Measurements from ENCODE around the gene KRT84.

DNA sequence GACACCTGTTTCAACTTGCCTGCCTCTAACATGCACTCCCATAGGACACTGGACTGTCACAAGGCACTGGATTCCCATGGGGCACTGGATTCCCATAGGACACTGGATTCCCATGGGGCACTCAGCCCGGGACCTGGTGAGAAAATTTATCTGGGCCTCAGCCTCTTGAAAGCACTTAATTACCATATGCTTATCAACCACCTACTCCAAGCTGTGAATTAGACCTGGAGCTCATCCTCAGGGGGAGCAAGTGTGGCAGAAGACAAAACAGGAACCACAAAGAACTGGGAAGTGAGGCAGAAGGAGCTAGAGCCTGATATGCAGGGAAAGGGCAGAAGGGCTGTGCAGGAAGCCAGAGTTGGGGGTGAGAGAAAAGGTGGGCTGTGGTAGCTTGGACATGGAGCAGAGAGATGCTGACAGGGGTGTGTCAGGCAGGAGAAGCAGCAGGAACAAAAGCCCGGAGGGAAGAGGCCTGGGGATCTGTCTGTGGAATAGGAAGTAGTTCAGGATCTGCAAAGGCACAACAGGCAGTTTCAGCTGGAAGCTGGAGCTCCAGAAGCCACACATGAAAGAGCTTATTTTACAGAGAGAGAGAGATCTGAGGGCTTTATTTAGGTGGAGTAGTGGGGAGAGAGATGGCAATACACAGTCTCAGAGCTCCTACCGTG, 17.6 kb upstream of the KRT84 start:
- TF ChIP-seq POLR2AphosphoS5 (IDR thresholded peaks at IDR 0.05; ENCODE audit: low read depth, low read length) = no peak
- TF ChIP-seq, protein P1, sequence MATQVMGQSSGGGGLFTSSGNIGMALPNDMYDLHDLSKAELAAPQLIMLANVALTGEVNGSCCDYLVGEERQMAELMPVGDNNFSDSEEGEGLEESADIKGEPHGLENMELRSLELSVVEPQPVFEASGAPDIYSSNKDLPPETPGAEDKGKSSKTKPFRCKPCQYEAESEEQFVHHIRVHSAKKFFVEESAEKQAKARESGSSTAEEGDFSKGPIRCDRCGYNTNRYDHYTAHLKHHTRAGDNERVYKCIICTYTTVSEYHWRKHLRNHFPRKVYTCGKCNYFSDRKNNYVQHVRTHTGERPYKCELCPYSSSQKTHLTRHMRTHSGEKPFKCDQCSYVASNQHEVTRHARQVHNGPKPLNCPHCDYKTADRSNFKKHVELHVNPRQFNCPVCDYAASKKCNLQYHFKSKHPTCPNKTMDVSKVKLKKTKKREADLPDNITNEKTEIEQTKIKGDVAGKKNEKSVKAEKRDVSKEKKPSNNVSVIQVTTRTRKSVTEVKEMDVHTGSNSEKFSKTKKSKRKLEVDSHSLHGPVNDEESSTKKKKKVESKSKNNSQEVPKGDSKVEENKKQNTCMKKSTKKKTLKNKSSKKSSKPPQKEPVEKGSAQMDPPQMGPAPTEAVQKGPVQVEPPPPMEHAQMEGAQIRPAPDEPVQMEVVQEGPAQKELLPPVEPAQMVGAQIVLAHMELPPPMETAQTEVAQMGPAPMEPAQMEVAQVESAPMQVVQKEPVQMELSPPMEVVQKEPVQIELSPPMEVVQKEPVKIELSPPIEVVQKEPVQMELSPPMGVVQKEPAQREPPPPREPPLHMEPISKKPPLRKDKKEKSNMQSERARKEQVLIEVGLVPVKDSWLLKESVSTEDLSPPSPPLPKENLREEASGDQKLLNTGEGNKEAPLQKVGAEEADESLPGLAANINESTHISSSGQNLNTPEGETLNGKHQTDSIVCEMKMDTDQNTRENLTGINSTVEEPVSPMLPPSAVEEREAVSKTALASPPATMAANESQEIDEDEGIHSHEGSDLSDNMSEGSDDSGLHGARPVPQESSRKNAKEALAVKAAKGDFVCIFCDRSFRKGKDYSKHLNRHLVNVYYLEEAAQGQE (IDR thresholded peaks at IDR 0.05; ENCODE audit: low read depth) = no peak
- no peak for TF ChIP-seq EGR1 (IDR thresholded peaks at IDR 0.05; ENCODE audit: low read depth)
- TF ChIP-seq, protein P2, sequence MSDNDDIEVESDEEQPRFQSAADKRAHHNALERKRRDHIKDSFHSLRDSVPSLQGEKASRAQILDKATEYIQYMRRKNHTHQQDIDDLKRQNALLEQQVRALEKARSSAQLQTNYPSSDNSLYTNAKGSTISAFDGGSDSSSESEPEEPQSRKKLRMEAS (IDR thresholded peaks at IDR 0.05) = no peak

Data from HCT116 (cell line).